Keratinocyte (primary cell): ENCODE results near the gene NOD1. TPM values are rescaled to one million over a fixed set of nuclear protein-coding genes. Genes with fewer than 3 reads are reported as not detected.

ENCODE experiments used
- DNase-seq: peaks from one replicate; pipeline ENCODE4 v3.0.0-alpha.2; 2011; ENCODE audit warnings: low read depth, missing footprints, low spot score
- FAIRE-seq: peaks from 2 replicates; lab custom pipeline; 2011; peaks lifted over from hg19 to GRCh38; lab: Jason Lieb, UNC
- H2AFZ ChIP-seq: 2 replicates; pipeline ENCODE4 v1.6.0; 2012; ENCODE audit warnings: low read length, control low read depth, inconsistent platforms; ENCODE audit not compliant: control insufficient read depth
- H3K27ac ChIP-seq: 2 replicates; pipeline ENCODE4 v1.5.1; 2011; ENCODE audit warnings: low read length; ENCODE audit not compliant: control insufficient read depth, insufficient read depth
- H3K27me3 ChIP-seq: 3 replicates; pipeline ENCODE4 v1.6.0; 2011; ENCODE audit warnings: low read length; ENCODE audit not compliant: control insufficient read depth, insufficient read depth; ENCODE audit errors: extremely low read depth
- H3K36me3 ChIP-seq, 2 experiments: 2 replicates in 1 of 2; 3 replicates in 1 of 2; pipeline ENCODE4 v1.5.1; 2011; ENCODE audit warnings: low read length in 2 of 2, mild to moderate bottlenecking in 1 of 2; ENCODE audit not compliant: control insufficient read depth in 2 of 2, insufficient read depth in 2 of 2; ENCODE audit errors: extremely low read depth in 1 of 2
- H3K4me1 ChIP-seq: 3 replicates; pipeline ENCODE4 v1.5.1; 2011; ENCODE audit warnings: low read length; ENCODE audit not compliant: control insufficient read depth, insufficient read depth; ENCODE audit errors: extremely low read depth
- H3K4me2 ChIP-seq: 3 replicates; pipeline ENCODE4 v1.6.0; 2011; ENCODE audit warnings: low read depth, low read length; ENCODE audit not compliant: control insufficient read depth, insufficient read depth; ENCODE audit errors: extremely low read depth
- H3K4me3 ChIP-seq, 3 experiments: fragments of 200-600 bp in 1 of 3; sonication (generic) in 1 of 3; 2 replicates in 2 of 3; 3 replicates in 1 of 3; pipeline ENCODE4 v1.5.1; 2011 to 2016; ENCODE audit warnings: low read length in 3 of 3, mild to moderate bottlenecking in 3 of 3, control low read depth in 2 of 3, inconsistent platforms in 1 of 3, low read depth in 1 of 3, mixed read lengths in 1 of 3, mixed run types in 1 of 3, moderate library complexity in 1 of 3; ENCODE audit not compliant: control insufficient read depth in 2 of 3, insufficient read depth in 2 of 3; ENCODE audit errors: extremely low read depth in 1 of 3
- H3K79me2 ChIP-seq: 2 replicates; pipeline ENCODE4 v1.6.0; 2012; ENCODE audit warnings: low read length; ENCODE audit not compliant: control insufficient read depth, insufficient read depth
- H3K9ac ChIP-seq: 3 replicates; pipeline ENCODE4 v1.6.0; 2011; ENCODE audit warnings: low read length; ENCODE audit not compliant: control insufficient read depth, insufficient read depth; ENCODE audit errors: extremely low read depth
- H3K9me1 ChIP-seq: 3 replicates; pipeline ENCODE4 v1.6.0; 2011; ENCODE audit warnings: low read length; ENCODE audit not compliant: control insufficient read depth, insufficient read depth; ENCODE audit errors: extremely low read depth
- H3K9me3 ChIP-seq: 2 replicates; pipeline ENCODE4 v1.5.1; 2012; ENCODE audit warnings: low read depth, low read length; ENCODE audit not compliant: control insufficient read depth
- H4K20me1 ChIP-seq: 3 replicates; pipeline ENCODE4 v1.6.0; 2011; ENCODE audit warnings: low read length; ENCODE audit not compliant: control insufficient read depth, insufficient read depth; ENCODE audit errors: extremely low read depth
- EZH2 ChIP-seq: IDR thresholded peaks from one replicate; pipeline ENCODE4 v1.6.1; 2012; ENCODE audit warnings: inconsistent platforms, mild to moderate bottlenecking, low read length, moderate library complexity
- dilution Hi-C: fragments of 300-500 bp; cut with MboI; formaldehyde crosslinking; loops from one replicate; pipeline ENCODE4 v1.7.0; 2020; ENCODE audit warnings: low sequenced_read_pairs; ENCODE audit not compliant: extremely low pct_ligation_motif_present
- polyA plus RNA-seq, 5 experiments: library from polyadenylated mRNA; depleted of rRNA in 3 of 5; stranded (reverse) in 3 of 5; stranded (forward) in 1 of 5; unstranded in 1 of 5; fragments of >200 nt; gene quantifications; 1 replicate in 1 of 5; 2 replicates in 3 of 5; 3 replicates in 1 of 5; pipeline versions ENCODE4 v1.2.1 to v1.2.3, GENCODE V29; 2011 to 2012; ENCODE audit warnings: missing spikeins in 2 of 5, low read depth in 1 of 5, low replicate concordance in 1 of 5
- TF ChIP-seq, protein P1 (sequence below), 3 experiments: IDR thresholded peaks in 1 of 3; conservative IDR thresholded peaks in 1 of 3; optimal IDR thresholded peaks in 1 of 3; 2 replicates in 2 of 3; 3 replicates in 1 of 3; pipeline versions ENCODE3 to v1.5.1; 2011; ENCODE audit warnings: low read length in 3 of 3, mild to moderate bottlenecking in 3 of 3, moderate library complexity in 2 of 3, control low read depth in 1 of 3, inconsistent platforms in 1 of 3; ENCODE audit not compliant: insufficient read depth in 2 of 3; ENCODE audit errors: extremely low read depth in 1 of 3

The NOD1 gene
- polyA plus RNA-seq, 1 donor (not counting 4 experiments of a cell fraction or from before 2014, with no cell fraction given) = 4.3 TPM

DNA sequence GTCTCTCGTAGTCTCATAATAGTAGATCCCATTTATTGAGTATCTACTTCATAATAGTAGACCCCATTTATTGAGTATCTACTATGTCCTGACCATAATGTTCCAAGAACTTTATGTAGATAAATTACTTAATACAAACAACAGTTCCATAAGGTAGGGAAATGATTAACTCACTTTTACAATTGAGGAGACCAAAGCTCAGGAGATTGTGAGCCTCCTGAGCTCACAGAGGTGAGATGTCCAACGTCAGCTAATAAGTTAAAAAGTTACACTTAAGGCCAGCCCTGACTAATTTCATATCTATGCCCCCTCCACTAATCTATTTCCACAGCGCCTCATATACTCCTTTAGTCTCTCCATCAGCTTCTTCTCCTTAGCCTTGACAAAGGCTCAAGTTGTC lies 43.6 kb upstream of the NOD1 start:
- dilution Hi-C loops = no loop called here
- TF ChIP-seq, protein P1, sequence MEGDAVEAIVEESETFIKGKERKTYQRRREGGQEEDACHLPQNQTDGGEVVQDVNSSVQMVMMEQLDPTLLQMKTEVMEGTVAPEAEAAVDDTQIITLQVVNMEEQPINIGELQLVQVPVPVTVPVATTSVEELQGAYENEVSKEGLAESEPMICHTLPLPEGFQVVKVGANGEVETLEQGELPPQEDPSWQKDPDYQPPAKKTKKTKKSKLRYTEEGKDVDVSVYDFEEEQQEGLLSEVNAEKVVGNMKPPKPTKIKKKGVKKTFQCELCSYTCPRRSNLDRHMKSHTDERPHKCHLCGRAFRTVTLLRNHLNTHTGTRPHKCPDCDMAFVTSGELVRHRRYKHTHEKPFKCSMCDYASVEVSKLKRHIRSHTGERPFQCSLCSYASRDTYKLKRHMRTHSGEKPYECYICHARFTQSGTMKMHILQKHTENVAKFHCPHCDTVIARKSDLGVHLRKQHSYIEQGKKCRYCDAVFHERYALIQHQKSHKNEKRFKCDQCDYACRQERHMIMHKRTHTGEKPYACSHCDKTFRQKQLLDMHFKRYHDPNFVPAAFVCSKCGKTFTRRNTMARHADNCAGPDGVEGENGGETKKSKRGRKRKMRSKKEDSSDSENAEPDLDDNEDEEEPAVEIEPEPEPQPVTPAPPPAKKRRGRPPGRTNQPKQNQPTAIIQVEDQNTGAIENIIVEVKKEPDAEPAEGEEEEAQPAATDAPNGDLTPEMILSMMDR (optimal IDR thresholded peaks at IDR 0.05 in 1 of 3, IDR thresholded peaks at IDR 0.05 in 1 of 3, conservative IDR thresholded peaks at IDR 0.05 in 1 of 3; ENCODE audit: extremely low read depth in 1 of 3, insufficient read depth in 2 of 3, low read length in 3 of 3) = no peak
- TF ChIP-seq EZH2 = no peak
- no peak for FAIRE-seq

DNA sequence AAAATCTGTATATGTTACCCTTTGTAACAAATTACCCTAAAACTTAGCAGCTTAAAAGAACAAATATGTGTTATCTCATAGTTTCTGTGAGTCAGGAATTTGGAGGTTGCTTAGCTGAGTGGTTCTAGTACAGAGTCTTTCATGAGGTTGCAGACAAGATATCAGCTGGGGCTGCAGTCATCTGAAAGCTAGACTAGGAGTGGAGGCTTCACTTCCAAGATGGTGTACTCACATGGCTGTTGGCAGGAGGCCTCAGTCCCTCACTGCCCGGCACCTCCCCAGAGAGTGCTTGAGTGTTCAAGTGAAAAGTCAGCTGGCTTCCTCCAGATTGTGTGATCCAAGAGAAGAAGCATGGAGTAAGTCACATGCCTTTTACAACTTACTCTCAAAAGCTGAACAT lies 42.9 kb upstream of the NOD1 start:
- H3K9me3 ChIP-seq = no peaks in the 10 kb centered on the region
- H4K20me1 ChIP-seq = no peaks in the 10 kb centered on the region
- no peak overlapping the region for H3K4me2 ChIP-seq

More for the DNA sequence above, 43.6 kb upstream of the NOD1 start:
- H3K9me3 ChIP-seq = no peaks in the 10 kb centered on the region
- H2AFZ ChIP-seq = no peak overlapping the region
- H3K4me3 ChIP-seq = no peak overlapping the region
- DNase-seq = no peak
- H3K27ac ChIP-seq = no peak overlapping the region
- H3K4me1 ChIP-seq = peaks cover 18% of the 10 kb centered on the region
- H3K27me3 ChIP-seq = no peaks in the 10 kb centered on the region
- H3K9ac ChIP-seq = no peak overlapping the region
- no peaks in the 10 kb centered on the region for H3K79me2 ChIP-seq
- no peaks in the 10 kb centered on the region for H4K20me1 ChIP-seq
- H3K36me3 ChIP-seq = no peaks in the 10 kb centered on the region
- H3K9me1 ChIP-seq = no peaks in the 10 kb centered on the region
- no peak overlapping the region for H3K4me2 ChIP-seq

More for the DNA sequence above, 42.9 kb upstream of the NOD1 start:
- peak overlapping the region; percentile 5 for H3K27ac ChIP-seq
- no peaks in the 10 kb centered on the region for H3K36me3 ChIP-seq
- DNase-seq (no peak), FAIRE-seq (no peak)
- TF ChIP-seq, protein P1 (optimal IDR thresholded peaks at IDR 0.05 in 1 of 3, IDR thresholded peaks at IDR 0.05 in 1 of 3, conservative IDR thresholded peaks at IDR 0.05 in 1 of 3; ENCODE audit: extremely low read depth in 1 of 3, insufficient read depth in 2 of 3, low read length in 3 of 3) = no peak
- no peak for TF ChIP-seq EZH2
- H3K79me2 ChIP-seq = no peaks in the 10 kb centered on the region
- H3K9me1 ChIP-seq = no peaks in the 10 kb centered on the region
- dilution Hi-C loops = no loop called here
- no peak overlapping the region for H3K9ac ChIP-seq
- peaks cover 18% of the 10 kb centered on the region for H3K4me1 ChIP-seq
- no peak overlapping the region for H2AFZ ChIP-seq
- H3K4me3 ChIP-seq = no peak overlapping the region
- no peaks in the 10 kb centered on the region for H3K27me3 ChIP-seq
